C4-2B (cell line): Measurements from ENCODE around the gene GLRX2.
A peak's percentile ranks its signal among the peaks of the same experiment; 100 is the strongest.

Experiments used
- H3K27ac ChIP-seq: fragments of 450-650 bp; 2 replicates; pipeline ENCODE4 v1.5.1; 2017
- ZFX ChIP-seq: fragments of 450-650 bp; IDR thresholded peaks from 2 replicates; pipeline ENCODE4 v1.6.1; 2017
- TF ChIP-seq, protein P1 (sequence below): fragments of 450-650 bp; conservative IDR thresholded peaks from 2 replicates; pipeline ENCODE4 v1.5.1; 2017; ENCODE audit warnings: mild to moderate bottlenecking

The GLRX2 gene

DNA sequence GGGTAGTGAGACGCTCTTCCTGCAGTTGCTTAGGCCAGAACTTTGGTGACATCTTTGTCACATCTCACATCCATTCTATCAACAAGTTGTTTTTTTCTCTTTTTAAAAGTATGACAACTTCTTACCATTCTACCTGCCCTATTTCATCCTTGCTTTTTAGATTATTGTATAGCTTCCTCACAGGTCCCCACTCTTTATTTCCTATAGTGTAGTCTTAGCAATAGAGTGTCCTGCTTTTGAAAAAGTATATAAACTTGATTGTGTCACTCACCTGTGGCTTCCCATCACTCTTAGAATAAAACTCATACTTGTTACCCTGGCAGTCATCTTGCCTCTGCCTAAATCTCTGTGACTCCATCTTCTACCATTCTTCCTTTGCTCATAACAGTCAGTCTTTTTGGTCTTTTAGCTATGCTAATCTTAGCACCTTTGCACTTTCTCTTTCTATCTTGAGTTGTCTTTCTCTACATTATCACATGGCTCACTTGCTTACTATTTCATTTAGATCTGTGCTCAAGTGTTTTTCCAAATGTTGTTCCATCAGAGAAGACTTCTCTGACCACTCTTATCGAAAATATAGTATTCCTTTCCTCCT, 26.1 kb upstream of the GLRX2 start:
- TF ChIP-seq, protein P1, sequence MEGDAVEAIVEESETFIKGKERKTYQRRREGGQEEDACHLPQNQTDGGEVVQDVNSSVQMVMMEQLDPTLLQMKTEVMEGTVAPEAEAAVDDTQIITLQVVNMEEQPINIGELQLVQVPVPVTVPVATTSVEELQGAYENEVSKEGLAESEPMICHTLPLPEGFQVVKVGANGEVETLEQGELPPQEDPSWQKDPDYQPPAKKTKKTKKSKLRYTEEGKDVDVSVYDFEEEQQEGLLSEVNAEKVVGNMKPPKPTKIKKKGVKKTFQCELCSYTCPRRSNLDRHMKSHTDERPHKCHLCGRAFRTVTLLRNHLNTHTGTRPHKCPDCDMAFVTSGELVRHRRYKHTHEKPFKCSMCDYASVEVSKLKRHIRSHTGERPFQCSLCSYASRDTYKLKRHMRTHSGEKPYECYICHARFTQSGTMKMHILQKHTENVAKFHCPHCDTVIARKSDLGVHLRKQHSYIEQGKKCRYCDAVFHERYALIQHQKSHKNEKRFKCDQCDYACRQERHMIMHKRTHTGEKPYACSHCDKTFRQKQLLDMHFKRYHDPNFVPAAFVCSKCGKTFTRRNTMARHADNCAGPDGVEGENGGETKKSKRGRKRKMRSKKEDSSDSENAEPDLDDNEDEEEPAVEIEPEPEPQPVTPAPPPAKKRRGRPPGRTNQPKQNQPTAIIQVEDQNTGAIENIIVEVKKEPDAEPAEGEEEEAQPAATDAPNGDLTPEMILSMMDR = no peak
- no peak for TF ChIP-seq ZFX
- H3K27ac ChIP-seq = no peak overlapping the region

DNA sequence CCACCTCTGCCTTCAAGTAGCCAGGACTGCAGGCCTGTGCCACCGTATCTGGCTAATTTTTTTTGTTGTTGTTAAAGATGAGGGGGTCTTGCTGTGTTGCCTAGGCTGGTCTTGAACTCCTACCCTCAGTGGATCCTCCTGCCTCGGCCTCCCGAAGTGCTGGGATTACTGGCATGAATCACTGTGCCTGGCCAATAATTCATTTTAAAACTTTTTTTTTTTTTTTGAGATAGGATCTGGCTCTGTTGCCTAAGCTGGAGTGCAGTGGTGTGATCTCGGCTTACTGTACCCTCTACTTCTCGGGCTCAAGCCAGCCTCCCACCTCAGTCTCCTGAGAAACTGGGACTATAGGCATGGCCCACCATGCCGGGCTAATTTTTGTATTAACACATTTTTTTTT, 20.2 kb upstream of the GLRX2 start:
- TF ChIP-seq, protein P1 = no peak
- no peak for TF ChIP-seq ZFX
- no peak overlapping the region for H3K27ac ChIP-seq

DNA sequence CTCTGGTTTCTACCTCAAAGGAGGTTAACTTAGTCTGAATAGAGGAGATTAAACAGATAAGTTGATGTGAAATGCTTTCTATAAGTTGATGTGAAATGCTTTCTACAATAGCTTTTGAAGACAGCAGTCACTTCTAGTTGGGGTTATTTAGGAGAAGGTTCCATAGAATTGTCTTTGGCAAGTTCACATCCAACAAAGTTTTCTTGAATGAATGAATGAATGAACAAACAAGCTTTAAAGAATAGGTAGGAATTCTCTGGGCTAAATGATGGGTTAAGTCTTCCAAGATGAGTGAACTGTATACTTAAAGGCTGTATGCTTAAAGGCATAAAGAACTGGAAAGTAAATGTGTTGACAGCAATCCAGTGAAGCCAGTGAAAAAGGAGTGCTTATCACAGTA, 18.5 kb upstream of the GLRX2 start:
- no peak overlapping the region for H3K27ac ChIP-seq
- TF ChIP-seq ZFX = no peak
- TF ChIP-seq, protein P1 = no peak

DNA sequence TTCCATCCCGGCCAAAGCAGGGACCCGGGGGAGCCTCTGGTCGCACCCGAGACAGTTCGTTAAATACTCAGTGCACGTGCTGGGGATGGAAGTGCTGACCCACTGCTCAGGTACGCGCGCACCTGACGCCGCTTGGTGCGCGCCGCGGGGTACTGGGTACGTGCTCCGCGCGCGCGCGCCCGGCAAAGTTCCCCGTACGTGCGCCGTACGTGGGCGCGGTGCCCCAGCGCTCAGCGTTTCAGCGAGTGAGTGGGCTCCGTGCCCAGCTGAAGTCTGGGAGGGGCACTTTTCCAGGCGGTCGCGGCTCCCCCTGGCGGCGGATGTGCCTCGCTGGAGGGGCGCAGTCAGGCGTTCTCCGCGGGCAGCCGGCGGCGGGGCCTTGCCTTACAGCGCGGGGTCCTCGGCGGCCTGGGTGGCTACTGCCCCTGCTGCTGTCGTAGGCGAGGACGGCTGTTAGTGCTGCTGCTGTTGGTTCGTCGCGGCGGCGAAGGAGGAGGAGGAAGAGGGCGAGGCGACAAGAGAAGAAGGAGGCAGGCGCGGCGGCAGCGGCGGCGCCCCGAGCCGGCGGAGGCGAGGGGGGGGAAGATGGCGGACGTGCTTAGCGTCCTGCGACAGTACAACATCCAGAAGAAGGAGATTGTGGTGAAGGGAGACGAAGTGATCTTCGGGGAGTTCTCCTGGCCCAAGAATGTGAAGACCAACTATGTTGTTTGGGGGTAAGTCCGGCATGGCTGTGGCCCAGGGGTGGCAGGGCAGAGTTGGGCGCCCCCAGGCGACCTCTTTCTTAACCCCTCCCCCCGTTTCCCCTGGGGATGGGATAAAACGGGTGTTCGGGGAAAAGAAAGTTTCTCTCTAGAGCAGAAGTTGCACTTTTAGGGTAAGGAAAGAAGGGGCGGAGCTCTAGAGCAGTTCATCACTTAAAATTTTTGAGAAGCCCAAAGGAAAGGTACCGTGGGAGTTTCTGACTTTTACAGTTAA, 16.7 kb upstream of the GLRX2 start, which contains the start of gene CDC73:
TSS of gene CDC73 (plus strand) at position 416 of the 978 bp plus-strand sequence. CDS start at position 586, 170 bp downstream.
- peak within 1 kb of the TSS; percentile 90 for H3K27ac ChIP-seq
- no peak for TF ChIP-seq ZFX
- TF ChIP-seq, protein P1 = peak; percentile 96

DNA sequence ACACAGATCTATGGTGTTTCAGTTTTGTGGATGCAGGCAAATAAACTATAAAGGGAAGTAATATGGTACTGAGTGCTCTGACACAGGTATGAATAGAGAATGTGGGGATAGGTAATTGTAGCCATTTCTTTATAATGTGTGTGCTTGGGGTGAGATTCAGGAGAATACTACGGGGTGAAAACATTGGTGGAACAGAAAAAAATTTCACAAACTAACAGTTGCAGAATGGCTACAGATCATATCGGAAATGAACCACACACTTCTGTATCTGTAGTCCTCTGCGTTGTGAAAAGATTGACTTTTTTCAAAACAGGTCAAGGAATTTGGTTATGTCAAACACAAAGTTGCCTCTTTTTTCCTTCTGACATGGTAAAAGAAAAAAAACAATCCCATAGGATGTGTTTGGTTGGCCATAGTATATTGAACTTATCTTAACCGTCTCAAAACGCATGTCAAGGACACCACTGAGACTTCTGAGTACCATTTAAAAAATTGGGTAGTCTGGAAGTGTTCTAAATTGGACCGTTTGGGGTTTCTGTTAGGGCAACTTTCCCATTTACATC, 15.5 kb upstream of the GLRX2 start:
- TF ChIP-seq ZFX = no peak
- TF ChIP-seq, protein P1 = no peak
- H3K27ac ChIP-seq = no peak overlapping the region

DNA sequence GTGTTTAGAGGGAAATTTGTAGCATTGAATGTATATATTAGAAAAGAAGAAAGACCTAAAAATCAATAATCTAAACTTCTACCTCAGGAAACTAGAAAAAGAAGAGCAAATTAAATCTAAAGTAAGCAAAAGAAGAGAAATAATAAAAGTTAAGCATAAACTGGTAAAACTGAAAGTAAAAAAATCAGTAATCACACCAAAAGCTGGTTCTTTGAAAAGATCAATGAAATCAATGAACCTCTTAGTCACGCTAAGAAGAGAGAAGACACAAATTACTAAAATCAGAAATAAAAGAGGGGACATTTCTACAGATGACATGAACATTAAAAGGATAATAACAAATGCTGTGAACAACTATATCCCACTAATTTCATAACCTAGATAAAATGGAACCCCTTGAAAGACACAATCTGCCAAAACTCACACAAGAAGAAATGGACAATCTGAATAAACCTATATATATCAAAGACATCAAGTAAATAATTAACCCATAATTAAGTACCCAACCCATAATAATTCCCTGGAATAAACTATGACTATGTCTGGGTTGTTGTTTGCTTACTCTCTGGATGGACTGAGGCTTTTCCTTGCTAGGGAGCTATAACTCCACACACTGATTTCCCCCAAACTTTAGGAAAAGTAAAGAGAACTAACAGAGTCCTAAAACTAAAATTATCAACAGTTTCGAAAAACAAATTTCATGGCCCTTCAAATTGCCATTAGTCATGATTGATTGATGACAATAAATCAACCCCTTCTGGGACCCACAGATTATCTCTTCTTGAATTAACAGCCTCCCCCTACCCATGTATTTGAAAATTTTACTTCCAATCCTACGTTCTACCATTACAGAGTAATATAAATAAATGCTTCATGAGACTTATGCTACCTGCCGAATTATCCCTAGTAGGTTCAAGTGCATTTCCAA, 13.9 kb upstream of the GLRX2 start:
- no peak overlapping the region for H3K27ac ChIP-seq
- TF ChIP-seq, protein P1 = no peak
- no peak for TF ChIP-seq ZFX
